GM21723 (cell line): ENCODE measurements around the gene TEX47.

ENCODE experiments used
- ATAC-seq: cut with Tn5 transposase; IDR thresholded peaks from one replicate; pipeline ENCODE4 v1.9.1; 2021; ENCODE audit warnings: mild to moderate bottlenecking, moderate library complexity; ENCODE audit not compliant: unreplicated experiment

The TEX47 gene

DNA sequence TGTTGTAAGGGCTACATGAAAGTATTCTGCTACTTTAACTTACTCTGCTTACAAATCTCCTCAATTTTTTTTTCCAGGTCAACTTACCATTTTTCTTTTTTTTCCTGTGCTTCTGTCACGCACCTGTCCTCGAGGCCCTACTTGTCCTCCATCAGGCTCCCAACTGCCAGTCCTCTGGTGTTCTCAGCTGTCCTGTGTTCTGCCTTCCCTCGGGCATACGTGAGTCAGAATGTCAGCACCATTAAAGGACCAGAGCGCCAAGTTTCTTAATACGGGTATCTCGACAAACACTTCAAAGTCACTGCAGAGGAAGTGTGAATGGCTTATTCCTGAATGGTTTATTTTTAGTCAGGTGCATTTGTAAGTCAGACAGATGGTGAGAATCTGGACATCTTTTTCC, at the start of gene TEX47:
Gene TEX47 (minus strand): TSS at position 185 of the 400 bp plus-strand sequence. CDS start 795 bp downstream, outside the sequence.
- no peak for ATAC-seq

DNA sequence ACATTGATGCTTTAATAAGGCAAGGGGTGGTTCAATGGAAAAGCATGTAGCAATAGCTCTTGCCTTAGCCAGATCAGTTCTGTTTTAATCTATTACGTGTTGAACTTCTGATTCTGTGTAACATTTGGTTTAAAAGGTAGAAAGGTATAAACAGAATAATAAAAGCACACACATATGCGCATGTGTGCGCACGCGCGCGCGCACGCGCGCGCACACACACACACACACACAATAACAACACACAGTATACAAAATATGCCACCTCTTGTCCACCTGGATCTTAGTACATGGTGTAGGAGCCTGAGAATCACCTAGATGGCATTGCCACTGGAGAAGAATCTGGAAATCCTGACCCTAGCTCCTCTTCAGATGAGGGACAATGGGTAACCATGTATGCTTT, 49.6 kb upstream of the TEX47 start:
- no peak for ATAC-seq

DNA sequence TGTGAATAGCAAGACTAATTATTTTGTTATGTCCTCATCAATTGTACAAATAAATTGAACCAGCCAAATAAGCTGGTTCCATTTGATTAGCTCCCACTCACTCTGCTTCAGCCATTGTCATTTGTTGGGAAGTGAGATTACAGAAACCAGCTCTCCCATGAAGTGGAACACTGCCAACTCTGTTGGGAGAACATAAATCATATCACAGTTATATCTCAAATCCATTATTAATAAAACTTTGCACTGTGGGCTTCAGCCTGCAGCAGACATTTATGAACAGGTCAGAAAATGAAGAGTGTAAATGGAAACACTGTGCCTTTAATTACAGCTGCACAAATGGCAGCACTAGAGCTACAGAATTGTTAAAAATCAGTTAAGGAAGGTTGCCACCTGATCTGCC, 46.7 kb upstream of the TEX47 start:
- no peak for ATAC-seq

GRCh38 chr7:88835147-88835728, 39.7 kb upstream of the TEX47 start:
- peak; percentile 86 for ATAC-seq

DNA sequence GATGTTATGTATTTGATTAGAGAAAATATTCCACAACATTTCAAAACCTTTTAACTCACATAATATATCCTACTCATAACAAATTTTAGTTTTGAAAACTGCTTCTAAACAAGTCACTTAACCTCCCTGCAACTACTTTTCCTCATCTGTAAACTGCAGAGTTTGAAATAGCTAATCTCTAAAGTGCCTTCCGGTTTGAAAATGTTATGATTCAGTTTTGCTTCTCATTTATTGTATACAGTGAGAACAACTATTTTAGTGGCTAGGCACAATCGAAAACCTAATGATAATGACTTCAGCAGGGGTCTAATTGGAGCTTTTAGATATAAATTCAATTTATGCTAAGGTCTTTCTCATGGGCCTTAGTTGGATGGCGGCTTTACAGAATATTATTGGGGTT, 30.7 kb upstream of the TEX47 start:
- no peak for ATAC-seq

- ATAC-seq: no peak
Measured at GRCh38 chr7:88818552-88818951, 23.0 kb upstream of the TEX47 start.

DNA sequence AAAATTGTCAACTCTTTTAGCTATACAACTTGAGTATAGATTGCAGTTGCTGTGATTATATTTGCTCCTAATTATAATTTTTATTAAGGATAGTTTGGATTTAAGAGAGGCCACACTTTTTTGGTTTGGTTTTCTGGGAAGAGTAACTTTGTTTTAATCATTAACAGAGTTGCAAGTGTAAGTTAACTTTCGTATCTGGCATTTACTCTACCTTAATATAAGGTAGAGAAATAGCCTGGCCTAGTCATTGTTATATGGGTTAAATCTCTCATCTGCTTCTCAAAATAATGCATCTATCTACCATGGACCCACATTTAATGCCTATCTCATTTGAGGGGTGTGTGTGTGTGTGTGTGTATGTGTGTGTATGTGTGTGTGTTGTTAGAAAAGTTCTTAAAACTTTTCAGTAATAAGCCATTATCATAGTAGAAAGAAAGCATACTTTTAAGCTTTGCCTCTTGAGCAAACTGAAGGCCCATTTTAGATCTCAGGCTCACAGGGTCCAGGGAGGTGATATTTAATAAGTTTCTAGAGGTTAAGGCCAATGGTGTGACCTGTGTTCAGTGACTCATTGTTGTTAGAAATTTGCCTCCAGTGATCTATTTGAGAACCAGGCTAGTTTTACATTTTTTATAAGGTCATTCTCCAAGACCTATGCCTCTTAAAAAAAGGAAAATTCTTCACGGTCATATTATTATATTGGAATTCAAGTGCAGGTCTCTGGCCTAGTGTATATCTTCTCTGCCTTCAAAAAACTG, 10.9 kb upstream of the TEX47 start:
- ATAC-seq: no peak

GRCh38 chr7:88801046-88801445, 5.5 kb upstream of the TEX47 start:
- ATAC-seq: no peak

DNA sequence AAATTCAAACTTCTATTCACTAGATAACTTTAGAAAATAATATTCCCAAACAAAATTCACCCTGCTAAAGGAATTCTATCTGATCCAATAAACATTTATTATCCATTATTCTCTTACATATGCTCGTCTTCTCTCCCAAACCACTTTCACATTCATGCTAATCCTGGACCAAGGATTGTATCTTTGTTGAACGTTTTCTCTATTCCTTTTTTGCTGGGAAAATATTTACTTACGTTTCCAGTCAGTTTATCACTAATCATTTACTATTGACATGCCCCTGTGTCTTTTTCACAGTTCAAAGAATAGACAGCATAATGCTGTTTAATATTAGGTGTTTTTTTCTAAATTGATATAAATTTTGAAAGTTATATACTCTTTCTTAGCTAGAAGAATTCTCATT, 3.2 kb downstream of the TEX47 start:
- no peak for ATAC-seq

DNA sequence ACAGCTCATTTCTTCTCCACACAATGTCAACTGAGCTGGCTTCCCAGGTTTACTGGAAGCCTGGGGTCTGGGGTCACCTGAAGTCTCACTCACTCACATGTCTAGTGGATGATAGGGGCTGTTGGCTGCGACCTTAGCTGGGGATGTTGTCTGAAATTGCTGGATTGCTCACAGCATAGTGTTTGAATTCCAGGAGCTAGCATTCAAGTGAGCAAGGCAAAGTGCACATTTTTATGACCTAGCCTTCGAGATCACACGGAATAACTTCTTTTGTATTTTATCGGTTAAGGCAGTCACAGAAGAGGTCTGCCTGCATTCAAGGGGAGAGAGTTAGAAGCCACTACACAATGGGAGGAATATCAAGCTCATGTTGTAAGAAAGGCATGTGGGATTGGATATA, 3.6 kb downstream of the TEX47 start:
- ATAC-seq: no peak

DNA sequence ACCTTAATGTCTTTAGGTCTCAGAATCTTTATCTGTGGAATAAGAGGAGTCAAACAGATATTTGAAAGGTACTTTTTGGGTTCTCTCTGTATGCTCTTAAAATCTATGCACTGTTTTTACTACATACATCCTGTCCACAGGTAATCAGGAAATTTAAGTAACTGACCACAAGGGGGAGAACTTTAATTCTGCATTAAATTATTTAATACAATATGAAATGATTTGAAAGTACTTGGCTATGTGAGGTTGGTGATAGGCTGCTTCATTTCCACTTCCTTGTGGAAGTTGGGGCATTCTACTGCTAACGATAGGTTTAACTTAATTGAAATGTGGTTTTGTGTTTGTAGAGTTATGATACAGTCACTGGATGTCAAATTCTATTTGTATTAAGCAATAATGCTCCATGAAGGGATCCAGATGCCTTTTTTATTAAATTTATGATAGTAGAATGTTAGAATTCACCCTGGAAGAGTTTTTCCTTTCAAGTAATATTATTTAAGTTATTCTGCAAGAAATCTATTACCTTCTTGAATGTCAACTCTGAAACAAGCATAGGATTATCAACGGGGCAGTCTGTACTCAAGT, 6.0 kb downstream of the TEX47 start:
- ATAC-seq: no peak

- ATAC-seq: no peak
Measured at GRCh38 chr7:88787777-88788176, 7.8 kb downstream of the TEX47 start.

GRCh38 chr7:88775838-88776237, 19.7 kb downstream of the TEX47 start:
- no peak for ATAC-seq

DNA sequence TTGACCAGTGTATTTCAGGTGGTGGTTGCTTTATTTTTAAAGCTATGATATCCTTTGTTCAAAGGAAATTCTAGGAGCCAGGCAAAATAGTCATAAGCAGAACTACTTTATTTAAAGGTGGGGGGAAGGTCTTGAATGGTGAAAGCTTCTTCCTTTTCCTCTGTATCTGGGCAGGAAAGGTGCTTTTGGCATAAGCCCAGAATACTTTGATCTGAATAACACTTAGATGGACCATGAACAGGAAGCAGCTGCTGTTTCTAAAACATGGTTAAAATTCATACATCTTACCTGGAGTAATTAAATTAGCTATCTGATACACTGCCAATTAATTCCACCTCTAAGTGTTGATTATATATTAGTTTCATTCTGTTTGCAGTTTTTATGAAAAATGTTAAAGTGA, 22.8 kb downstream of the TEX47 start:
- ATAC-seq: no peak

DNA sequence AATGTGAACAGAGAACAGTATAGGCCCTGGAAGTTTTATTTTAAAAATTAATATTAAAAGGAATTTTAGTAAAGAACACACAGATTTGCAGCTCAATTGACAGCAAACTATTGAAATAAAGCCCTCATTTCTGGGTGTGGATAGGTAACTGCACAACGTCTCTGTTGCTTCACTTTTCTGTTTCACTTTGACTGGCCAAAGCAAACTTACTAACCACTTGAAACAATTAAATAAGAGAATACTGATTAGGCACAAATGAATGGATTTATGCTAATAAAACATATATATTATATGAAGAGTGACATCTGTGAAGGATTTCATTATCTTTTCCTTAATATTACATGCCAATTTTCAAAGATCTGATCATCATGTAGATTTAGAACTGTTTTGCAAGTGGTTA, 24.1 kb downstream of the TEX47 start:
- ATAC-seq: no peak

GRCh38 chr7:88761779-88762178, 33.8 kb downstream of the TEX47 start:
- ATAC-seq: no peak

DNA sequence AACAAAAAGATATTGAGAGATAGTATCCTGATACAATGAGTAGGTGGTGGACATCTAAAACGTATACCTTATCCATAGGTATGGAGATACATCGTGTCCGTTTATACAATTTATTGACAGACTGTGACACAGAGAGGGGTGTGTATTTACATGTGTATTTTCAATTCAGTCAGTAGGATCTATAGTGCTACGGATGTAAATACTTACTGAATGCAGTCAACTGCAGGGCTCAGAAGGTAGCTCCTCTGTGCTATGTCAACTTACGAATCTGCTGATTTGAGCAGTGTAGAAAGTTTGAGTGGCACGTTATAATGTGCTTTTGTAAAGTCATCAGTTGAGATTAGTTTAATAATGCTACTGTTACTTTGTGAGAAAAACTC, 35.4 kb downstream of the TEX47 start:
- no peak for ATAC-seq

GRCh38 chr7:88759230-88760135, 36.1 kb downstream of the TEX47 start, which contains the start of gene ZNF804B:
Gene ZNF804B (plus strand): TSS chr7:88759700. CDS start chr7:88759977, 277 bp downstream.
- no peak for ATAC-seq

DNA sequence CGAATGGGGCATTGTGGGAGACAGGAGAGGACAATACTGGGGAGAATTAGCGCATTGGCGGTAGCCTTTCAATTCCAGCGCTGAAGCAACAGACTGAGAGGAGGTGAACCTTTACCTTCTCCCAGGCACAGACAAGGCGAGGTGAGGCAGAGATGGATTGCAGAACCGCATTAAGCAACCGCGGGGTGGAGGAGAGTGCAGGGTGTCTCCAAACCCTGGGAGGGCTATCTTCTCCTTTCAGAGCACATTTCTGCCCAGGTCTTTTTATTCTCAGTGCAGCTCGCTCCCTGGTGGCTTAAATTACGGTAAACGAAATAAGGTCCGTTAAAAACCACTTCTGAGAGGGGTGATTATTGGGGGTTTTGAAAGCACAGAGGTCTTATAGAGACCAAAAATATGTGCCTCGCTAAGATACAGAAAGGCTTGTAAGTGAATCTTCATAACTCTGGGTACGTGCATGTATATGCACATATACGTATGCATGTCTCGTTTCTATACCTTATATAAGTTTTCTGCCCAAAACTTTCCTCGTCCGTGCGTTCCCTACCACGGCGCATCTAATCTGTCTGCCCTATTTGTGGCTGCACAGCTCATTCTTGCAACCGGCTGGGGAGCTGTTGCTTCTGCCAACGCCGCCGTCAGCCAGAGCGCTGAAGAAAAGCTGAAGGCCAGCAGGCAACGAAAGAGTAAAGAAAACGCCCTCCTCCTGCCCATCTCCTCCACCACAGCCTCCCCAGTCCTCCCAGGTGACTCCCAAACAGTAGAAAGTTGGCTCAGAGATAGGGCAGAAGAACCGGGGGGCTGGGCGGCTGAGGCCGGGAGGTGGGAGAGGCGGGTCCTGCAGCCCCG, 36.9 kb downstream of the TEX47 start:
- ATAC-seq: no peak

DNA sequence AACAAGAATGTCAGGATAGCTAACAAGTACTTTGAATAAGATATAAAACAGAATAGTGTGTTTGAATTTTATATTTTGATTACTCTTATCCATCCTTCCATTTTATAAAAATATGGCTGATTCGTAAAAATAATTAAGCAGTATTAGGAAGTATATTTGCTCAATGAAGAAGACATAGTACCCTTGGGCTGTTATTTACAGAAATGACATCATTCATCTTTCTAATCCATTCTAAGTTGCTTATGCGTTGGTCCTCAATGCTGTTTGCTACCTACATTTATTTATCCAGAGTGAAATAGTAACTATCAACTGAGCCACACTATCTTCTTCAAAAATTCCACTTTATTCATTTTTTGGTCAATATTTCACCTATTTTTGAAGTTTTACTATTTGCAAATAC, 38.2 kb downstream of the TEX47 start:
- no peak for ATAC-seq
